Bronchial epithelial cell (primary cell): ENCODE results near the gene LAMA5. TPM values are rescaled to one million over a fixed set of nuclear protein-coding genes. Genes with fewer than 3 reads are reported as not detected.

ENCODE experiments used
- DNase-seq: peaks from one replicate; pipeline ENCODE4 v3.0.0-alpha.2; 2010; ENCODE audit warnings: low read depth
- FAIRE-seq: peaks from 2 replicates; lab custom pipeline; 2011; peaks lifted over from hg19 to GRCh38; lab: Jason Lieb, UNC
- H3K27me3 ChIP-seq: 2 replicates; pipeline ENCODE4 v1.5.1; 2011; ENCODE audit warnings: low read length; ENCODE audit not compliant: control insufficient read depth, insufficient read depth
- H3K36me3 ChIP-seq: 2 replicates; pipeline ENCODE4 v1.5.1; 2011; ENCODE audit warnings: low read length; ENCODE audit not compliant: control insufficient read depth, insufficient read depth
- H3K4me3 ChIP-seq: 2 replicates; pipeline ENCODE4 v1.5.1; 2011; ENCODE audit warnings: mild to moderate bottlenecking, low read depth, low read length, control low read depth
- CTCF ChIP-seq: IDR thresholded peaks from 2 replicates; pipeline ENCODE4 v1.5.1; 2011; ENCODE audit warnings: mild to moderate bottlenecking, moderate library complexity, low read length, control low read depth, inconsistent platforms; ENCODE audit not compliant: insufficient read depth, severe bottlenecking
- total RNA-seq: library from RNA; depleted of rRNA; stranded (reverse); fragments of >200 nt; gene quantifications from 2 replicates; pipeline ENCODE4 v1.2.1, GENCODE V29; 2014

The LAMA5 gene
- total RNA-seq, 1 donor from 2014 or later = 61.6 TPM

- Histone ChIP-seq H3K36me3 (peaks cover 74% of the 10 kb centered on the region), H3K27me3 (no peaks in the 10 kb centered on the region), H3K4me3 (no peak overlapping the region)
- no peak for TF ChIP-seq CTCF
- no peak for FAIRE-seq
- no peak for DNase-seq
Measured at GRCh38 chr20:62309198-62309944, 57.7 kb downstream of the LAMA5 start.

GRCh38 chr20:62308102-62308822 is 58.9 kb downstream of the LAMA5 start:
- no peak for FAIRE-seq

GRCh38 chr20:62307226-62308101 is 59.6 kb downstream of the LAMA5 start:
- no peak for FAIRE-seq
- Histone ChIP-seq H3K27me3 (no peaks in the 10 kb centered on the region), H3K4me3 (no peak overlapping the region), H3K36me3 (peaks cover 60% of the 10 kb centered on the region)
- peak; percentile 9 for DNase-seq
- TF ChIP-seq CTCF = no peak

More at GRCh38 chr20:62308102-62308822, 58.9 kb downstream of the LAMA5 start:
- no peak for TF ChIP-seq CTCF
- H3K36me3 ChIP-seq = peaks cover 68% of the 10 kb centered on the region
- DNase-seq = peak; percentile 3
- no peak overlapping the region for H3K4me3 ChIP-seq
- H3K27me3 ChIP-seq = no peaks in the 10 kb centered on the region

GRCh38 chr20:62306414-62307187 is 60.5 kb downstream of the LAMA5 start:
- no peak overlapping the region for H3K4me3 ChIP-seq
- peaks cover 51% of the 10 kb centered on the region for H3K36me3 ChIP-seq
- DNase-seq = peak; percentile 40
- no peak for FAIRE-seq
- TF ChIP-seq CTCF = no peak
- H3K27me3 ChIP-seq = no peaks in the 10 kb centered on the region

DNA sequence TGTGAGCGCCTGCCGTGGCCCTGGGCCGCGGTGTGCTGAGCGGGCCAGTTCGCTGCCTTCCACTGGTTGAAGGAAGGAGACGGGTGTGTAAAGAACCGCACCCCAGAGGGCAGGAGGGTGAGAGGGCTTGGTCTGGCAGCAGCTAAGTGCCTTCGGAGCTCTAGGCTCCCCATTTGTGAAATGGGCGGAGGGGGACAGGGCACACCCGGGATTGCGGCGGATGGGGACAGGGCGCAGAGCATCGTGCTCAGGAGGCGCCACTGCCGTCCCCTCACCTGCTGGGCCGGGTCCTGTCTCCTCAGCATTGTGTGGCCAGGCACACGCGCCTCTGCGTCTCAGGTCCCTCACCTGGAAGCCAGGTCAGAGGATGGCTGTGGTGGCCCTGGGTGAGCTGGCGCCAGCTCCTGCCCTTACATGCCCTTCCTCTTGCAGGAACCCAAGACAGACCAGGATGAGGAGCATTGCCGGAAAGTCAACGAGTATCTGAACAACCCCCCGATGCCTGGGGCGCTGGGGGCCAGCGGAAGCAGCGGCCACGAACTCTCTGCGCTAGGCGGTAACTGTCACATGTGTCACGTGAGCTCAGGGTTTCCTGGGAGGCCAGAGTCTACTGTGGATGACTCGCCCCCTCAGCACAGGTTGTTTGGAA is 61.2 kb downstream of the LAMA5 start:
- FAIRE-seq = no peak
- peaks cover 46% of the 10 kb centered on the region for H3K36me3 ChIP-seq
- TF ChIP-seq CTCF = no peak
- H3K4me3 ChIP-seq = no peak overlapping the region
- DNase-seq = peak; percentile 60
- no peaks in the 10 kb centered on the region for H3K27me3 ChIP-seq
